Measurements from ENCODE around the gene OR8S1.

OR8S1 gene

GRCh38 chr12:48545833-48546469, 20.5 kb downstream of the OR8S1 start:
- TF ChIP-seq CEBPB (IDR thresholded peaks at IDR 0.05) = no peak
- TF ChIP-seq YY1 (IDR thresholded peaks at IDR 0.05; ENCODE audit: low read depth) = no peak
- TF ChIP-seq EGR1 (IDR thresholded peaks at IDR 0.05) = no peak
- TF ChIP-seq EP300 (IDR thresholded peaks at IDR 0.05; ENCODE audit: borderline replicate concordance) = no peak
- no peak for TF ChIP-seq TCF12 (IDR thresholded peaks at IDR 0.05; ENCODE audit: low read depth)
- no peak for TF ChIP-seq USF1 (IDR thresholded peaks at IDR 0.05)
- no peak for TF ChIP-seq TEAD4 (IDR thresholded peaks at IDR 0.05)
- TF ChIP-seq ZBTB7A (IDR thresholded peaks at IDR 0.05; ENCODE audit: low read depth) = no peak
- TF ChIP-seq, protein P1, sequence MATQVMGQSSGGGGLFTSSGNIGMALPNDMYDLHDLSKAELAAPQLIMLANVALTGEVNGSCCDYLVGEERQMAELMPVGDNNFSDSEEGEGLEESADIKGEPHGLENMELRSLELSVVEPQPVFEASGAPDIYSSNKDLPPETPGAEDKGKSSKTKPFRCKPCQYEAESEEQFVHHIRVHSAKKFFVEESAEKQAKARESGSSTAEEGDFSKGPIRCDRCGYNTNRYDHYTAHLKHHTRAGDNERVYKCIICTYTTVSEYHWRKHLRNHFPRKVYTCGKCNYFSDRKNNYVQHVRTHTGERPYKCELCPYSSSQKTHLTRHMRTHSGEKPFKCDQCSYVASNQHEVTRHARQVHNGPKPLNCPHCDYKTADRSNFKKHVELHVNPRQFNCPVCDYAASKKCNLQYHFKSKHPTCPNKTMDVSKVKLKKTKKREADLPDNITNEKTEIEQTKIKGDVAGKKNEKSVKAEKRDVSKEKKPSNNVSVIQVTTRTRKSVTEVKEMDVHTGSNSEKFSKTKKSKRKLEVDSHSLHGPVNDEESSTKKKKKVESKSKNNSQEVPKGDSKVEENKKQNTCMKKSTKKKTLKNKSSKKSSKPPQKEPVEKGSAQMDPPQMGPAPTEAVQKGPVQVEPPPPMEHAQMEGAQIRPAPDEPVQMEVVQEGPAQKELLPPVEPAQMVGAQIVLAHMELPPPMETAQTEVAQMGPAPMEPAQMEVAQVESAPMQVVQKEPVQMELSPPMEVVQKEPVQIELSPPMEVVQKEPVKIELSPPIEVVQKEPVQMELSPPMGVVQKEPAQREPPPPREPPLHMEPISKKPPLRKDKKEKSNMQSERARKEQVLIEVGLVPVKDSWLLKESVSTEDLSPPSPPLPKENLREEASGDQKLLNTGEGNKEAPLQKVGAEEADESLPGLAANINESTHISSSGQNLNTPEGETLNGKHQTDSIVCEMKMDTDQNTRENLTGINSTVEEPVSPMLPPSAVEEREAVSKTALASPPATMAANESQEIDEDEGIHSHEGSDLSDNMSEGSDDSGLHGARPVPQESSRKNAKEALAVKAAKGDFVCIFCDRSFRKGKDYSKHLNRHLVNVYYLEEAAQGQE (IDR thresholded peaks at IDR 0.05; ENCODE audit: low read depth) = no peak
- TF ChIP-seq TAF1 (IDR thresholded peaks at IDR 0.05; ENCODE audit: low read depth) = no peak
- no peak for TF ChIP-seq CREB1 (IDR thresholded peaks at IDR 0.05; ENCODE audit: low read depth)
- no peak for TF ChIP-seq FOXM1 (IDR thresholded peaks at IDR 0.05; ENCODE audit: borderline replicate concordance, low read depth)

DNA sequence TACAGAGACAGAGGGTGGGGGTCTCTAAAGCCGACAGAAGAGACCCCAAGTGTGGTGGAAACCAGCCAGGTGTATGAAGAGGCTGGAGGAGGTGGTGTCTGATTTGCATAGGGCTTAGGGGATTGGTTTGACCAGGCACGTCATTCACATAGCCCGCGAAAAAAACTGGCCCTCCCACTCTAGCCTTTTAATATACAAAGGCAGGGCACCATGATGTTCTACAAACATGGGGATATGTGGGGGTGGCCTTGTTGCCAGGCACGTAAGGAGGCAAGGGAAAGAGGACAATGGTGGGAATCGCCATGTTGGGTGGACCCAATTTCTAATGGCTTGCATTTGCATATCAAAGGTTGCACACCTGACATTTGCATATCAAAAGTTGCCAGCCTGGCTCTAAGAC, 31.2 kb downstream of the OR8S1 start:
- no peak for TF ChIP-seq TEAD4 (IDR thresholded peaks at IDR 0.05)
- TF ChIP-seq RAD21 (IDR thresholded peaks at IDR 0.05; ENCODE audit: low read depth) = no peak
- no peak for TF ChIP-seq EP300 (IDR thresholded peaks at IDR 0.05; ENCODE audit: borderline replicate concordance)
- no peak for TF ChIP-seq CEBPB (IDR thresholded peaks at IDR 0.05)

DNA sequence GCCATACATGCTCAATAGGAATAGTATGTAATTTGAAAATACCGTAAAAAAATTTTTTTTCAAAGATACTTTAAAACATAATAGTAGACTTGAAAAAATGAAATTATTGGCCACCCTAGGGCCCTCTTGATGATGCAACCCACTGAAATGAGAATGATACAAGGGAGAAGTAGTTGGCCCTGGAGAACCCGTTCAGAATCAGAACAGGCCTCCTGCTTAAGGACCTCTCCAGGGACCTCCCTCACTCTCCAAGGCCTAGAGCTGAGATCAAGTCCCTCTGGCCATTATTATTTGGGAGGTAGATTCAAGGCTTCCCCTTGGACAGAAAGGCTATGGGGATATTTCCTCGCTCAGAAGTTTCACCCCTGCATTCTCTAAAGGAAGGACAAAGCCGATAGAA, 32.5 kb downstream of the OR8S1 start:
- TF ChIP-seq CREB1 (IDR thresholded peaks at IDR 0.05; ENCODE audit: low read depth) = no peak
- no peak for TF ChIP-seq EGR1 (IDR thresholded peaks at IDR 0.05)
- no peak for TF ChIP-seq RAD21 (IDR thresholded peaks at IDR 0.05; ENCODE audit: low read depth)
- no peak for TF ChIP-seq YY1 (IDR thresholded peaks at IDR 0.05; ENCODE audit: low read depth)
- no peak for TF ChIP-seq TEAD4 (IDR thresholded peaks at IDR 0.05)
- no peak for TF ChIP-seq USF1 (IDR thresholded peaks at IDR 0.05)
- no peak for TF ChIP-seq CEBPB (IDR thresholded peaks at IDR 0.05)
- no peak for TF ChIP-seq TAF1 (IDR thresholded peaks at IDR 0.05; ENCODE audit: low read depth)
- TF ChIP-seq MAX (IDR thresholded peaks at IDR 0.05) = no peak
- TF ChIP-seq TCF12 (IDR thresholded peaks at IDR 0.05; ENCODE audit: low read depth) = no peak
- TF ChIP-seq ZBTB7A (IDR thresholded peaks at IDR 0.05; ENCODE audit: low read depth) = no peak

DNA sequence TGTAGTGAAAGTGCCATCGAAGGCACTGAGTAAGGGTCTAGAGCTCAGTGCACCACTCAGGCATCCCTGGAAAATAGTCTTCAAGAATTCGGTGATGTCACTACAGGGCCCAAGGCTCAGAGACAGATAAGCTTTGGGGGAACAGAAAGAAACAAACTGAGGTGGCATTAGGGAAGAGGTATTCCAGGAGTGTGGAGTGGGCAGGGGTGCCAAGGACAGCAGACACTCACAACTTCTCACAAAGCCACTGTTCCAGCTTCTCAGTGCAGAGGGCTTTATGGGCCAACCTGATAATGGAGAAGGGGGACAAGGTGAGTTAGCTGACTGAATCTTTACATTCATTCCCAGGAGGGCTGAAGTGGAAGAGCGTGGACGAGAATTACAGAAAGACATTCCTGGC, 42.3 kb downstream of the OR8S1 start:
- no peak for TF ChIP-seq NFIC (IDR thresholded peaks at IDR 0.05)
- no peak for TF ChIP-seq EGR1 (IDR thresholded peaks at IDR 0.05)
- no peak for TF ChIP-seq CREB1 (IDR thresholded peaks at IDR 0.05; ENCODE audit: low read depth)
- TF ChIP-seq MAX (IDR thresholded peaks at IDR 0.05) = no peak
- no peak for TF ChIP-seq FOXM1 (IDR thresholded peaks at IDR 0.05; ENCODE audit: borderline replicate concordance, low read depth)
- TF ChIP-seq EP300 (IDR thresholded peaks at IDR 0.05; ENCODE audit: borderline replicate concordance) = no peak
- TF ChIP-seq CEBPB (IDR thresholded peaks at IDR 0.05) = no peak
- no peak for TF ChIP-seq TEAD4 (IDR thresholded peaks at IDR 0.05)
- TF ChIP-seq TAF1 (IDR thresholded peaks at IDR 0.05; ENCODE audit: low read depth) = no peak
- no peak for TF ChIP-seq USF1 (IDR thresholded peaks at IDR 0.05)
- TF ChIP-seq RAD21 (IDR thresholded peaks at IDR 0.05; ENCODE audit: low read depth) = no peak
- no peak for TF ChIP-seq ZBTB7A (IDR thresholded peaks at IDR 0.05; ENCODE audit: low read depth)

DNA sequence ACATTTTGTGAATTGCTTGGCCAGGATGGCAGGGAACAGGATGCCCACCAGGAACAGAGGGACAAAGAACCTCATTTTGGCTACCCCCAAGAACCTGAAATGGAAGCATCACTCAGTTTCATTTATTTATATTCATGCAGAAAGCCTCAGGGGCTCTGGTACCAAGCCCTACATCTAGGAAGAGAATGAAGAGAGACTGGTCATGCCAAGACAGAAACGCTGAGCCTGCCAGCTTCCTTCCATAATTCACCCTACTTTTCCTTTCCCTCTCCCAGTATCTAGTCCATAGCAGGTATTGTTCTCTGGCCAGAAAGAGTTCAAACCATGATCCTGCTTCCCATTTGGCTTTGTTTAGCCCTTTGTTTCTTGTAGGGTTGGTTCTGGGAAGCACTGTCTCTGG, 44.5 kb downstream of the OR8S1 start, which contains the start of gene LALBA:
LALBA (minus strand) TSS at position 101 of the 400 bp plus-strand sequence; CDS start at position 75, 26 bp downstream.
- TF ChIP-seq TCF12 (IDR thresholded peaks at IDR 0.05; ENCODE audit: low read depth) (no peak), CREB1 (IDR thresholded peaks at IDR 0.05; ENCODE audit: low read depth) (no peak), RAD21 (IDR thresholded peaks at IDR 0.05; ENCODE audit: low read depth) (no peak), FOXM1 (IDR thresholded peaks at IDR 0.05; ENCODE audit: borderline replicate concordance, low read depth) (no peak), YY1 (IDR thresholded peaks at IDR 0.05; ENCODE audit: low read depth) (no peak), MAX (IDR thresholded peaks at IDR 0.05) (no peak), ZBTB7A (IDR thresholded peaks at IDR 0.05; ENCODE audit: low read depth) (no peak), EP300 (IDR thresholded peaks at IDR 0.05; ENCODE audit: borderline replicate concordance) (no peak), USF1 (IDR thresholded peaks at IDR 0.05) (no peak), EGR1 (IDR thresholded peaks at IDR 0.05) (no peak), TEAD4 (IDR thresholded peaks at IDR 0.05) (no peak), NFIC (IDR thresholded peaks at IDR 0.05) (no peak), CEBPB (IDR thresholded peaks at IDR 0.05) (no peak), TAF1 (IDR thresholded peaks at IDR 0.05; ENCODE audit: low read depth) (no peak)
- TF ChIP-seq, protein P1 (IDR thresholded peaks at IDR 0.05; ENCODE audit: low read depth) = no peak
